Measurements from ENCODE around the gene XRCC1. TPM values are rescaled to one million over a fixed set of nuclear protein-coding genes. Genes with fewer than 3 reads are reported as not detected.

The XRCC1 gene
- total RNA-seq, 1 donor from 2014 or later, result 12.8 TPM

GRCh38 chr19:43594710-43595604 is 19.6 kb upstream of the XRCC1 start:
- H3K36me3 ChIP-seq, result peaks cover 58% of the 10 kb centered on the region
- TF ChIP-seq, protein P1, sequence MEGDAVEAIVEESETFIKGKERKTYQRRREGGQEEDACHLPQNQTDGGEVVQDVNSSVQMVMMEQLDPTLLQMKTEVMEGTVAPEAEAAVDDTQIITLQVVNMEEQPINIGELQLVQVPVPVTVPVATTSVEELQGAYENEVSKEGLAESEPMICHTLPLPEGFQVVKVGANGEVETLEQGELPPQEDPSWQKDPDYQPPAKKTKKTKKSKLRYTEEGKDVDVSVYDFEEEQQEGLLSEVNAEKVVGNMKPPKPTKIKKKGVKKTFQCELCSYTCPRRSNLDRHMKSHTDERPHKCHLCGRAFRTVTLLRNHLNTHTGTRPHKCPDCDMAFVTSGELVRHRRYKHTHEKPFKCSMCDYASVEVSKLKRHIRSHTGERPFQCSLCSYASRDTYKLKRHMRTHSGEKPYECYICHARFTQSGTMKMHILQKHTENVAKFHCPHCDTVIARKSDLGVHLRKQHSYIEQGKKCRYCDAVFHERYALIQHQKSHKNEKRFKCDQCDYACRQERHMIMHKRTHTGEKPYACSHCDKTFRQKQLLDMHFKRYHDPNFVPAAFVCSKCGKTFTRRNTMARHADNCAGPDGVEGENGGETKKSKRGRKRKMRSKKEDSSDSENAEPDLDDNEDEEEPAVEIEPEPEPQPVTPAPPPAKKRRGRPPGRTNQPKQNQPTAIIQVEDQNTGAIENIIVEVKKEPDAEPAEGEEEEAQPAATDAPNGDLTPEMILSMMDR (IDR thresholded peaks at IDR 0.05; ENCODE audit: borderline replicate concordance), result peak; percentile 52
- no peak for DNase-seq
- no peaks in the 10 kb centered on the region for H3K9me3 ChIP-seq (replicated peaks)
- peaks cover 47% of the 10 kb centered on the region for H3K4me1 ChIP-seq
- peak overlapping the region; percentile 82 for H3K4me3 ChIP-seq
- H3K27ac ChIP-seq (replicated peaks), result peak overlapping the region; percentile 99
- H3K27me3 ChIP-seq (ENCODE audit: low read depth), result no peaks in the 10 kb centered on the region
- intact Hi-C loops (cut with micrococcal nuclease), result no loop called here

- Histone ChIP-seq H3K4me3 (peak overlapping the region; percentile 82), H3K4me1 (peaks cover 47% of the 10 kb centered on the region), H3K36me3 (peaks cover 55% of the 10 kb centered on the region), H3K27ac (replicated peaks) (peak overlapping the region; percentile 99), H3K27me3 (ENCODE audit: low read depth) (no peaks in the 10 kb centered on the region), H3K9me3 (replicated peaks) (no peaks in the 10 kb centered on the region)
- intact Hi-C loops (cut with micrococcal nuclease), result no loop called here
- DNase-seq, result no peak
- TF ChIP-seq, protein P1 (IDR thresholded peaks at IDR 0.05; ENCODE audit: borderline replicate concordance), result no peak
Measured at GRCh38 chr19:43594081-43594697, 18.9 kb upstream of the XRCC1 start.

DNA sequence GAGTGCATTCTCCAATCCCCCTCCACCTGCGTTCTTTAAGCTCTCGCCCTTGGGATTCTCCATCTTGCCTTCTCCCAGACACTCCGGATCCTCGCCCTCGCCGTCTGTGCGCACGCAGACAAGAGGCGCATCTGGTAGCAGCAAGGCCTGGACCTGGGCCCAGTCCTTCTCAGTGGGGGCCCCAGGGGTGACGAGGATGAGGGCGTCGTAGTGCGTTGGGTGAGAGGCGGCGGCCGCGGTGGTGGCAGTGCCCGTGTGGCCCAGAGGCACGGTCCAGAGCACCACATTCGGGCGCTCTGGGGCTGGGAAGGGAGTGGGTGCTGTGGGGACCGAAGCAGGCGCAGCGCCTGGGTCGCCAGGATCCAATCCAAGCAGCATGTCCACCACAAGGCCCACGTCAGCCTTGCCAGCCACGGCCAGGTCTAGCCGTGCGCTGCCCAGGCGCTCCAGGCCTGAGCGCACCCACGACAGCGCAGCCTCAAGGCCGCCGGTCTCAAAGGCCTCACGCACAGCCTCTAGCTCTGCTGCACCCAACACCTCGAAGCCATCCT is 17.5 kb upstream of the XRCC1 start:
- H3K27me3 ChIP-seq (ENCODE audit: low read depth), result no peaks in the 10 kb centered on the region
- no peak for DNase-seq
- no peaks in the 10 kb centered on the region for H3K9me3 ChIP-seq (replicated peaks)
- intact Hi-C loops (cut with micrococcal nuclease), result no loop called here
- no peak overlapping the region for H3K4me3 ChIP-seq
- H3K4me1 ChIP-seq, result peaks cover 42% of the 10 kb centered on the region
- H3K36me3 ChIP-seq, result peaks cover 54% of the 10 kb centered on the region
- H3K27ac ChIP-seq (replicated peaks), result no peak overlapping the region
- TF ChIP-seq, protein P1 (IDR thresholded peaks at IDR 0.05; ENCODE audit: borderline replicate concordance), result no peak

- Histone ChIP-seq H3K9me3 (replicated peaks) (no peaks in the 10 kb centered on the region), H3K36me3 (peaks cover 54% of the 10 kb centered on the region), H3K4me3 (no peak overlapping the region), H3K4me1 (peaks cover 35% of the 10 kb centered on the region), H3K27me3 (ENCODE audit: low read depth) (no peaks in the 10 kb centered on the region), H3K27ac (replicated peaks) (no peak overlapping the region)
- intact Hi-C loops (cut with micrococcal nuclease), result no loop called here
- no peak for DNase-seq
- TF ChIP-seq, protein P1 (IDR thresholded peaks at IDR 0.05; ENCODE audit: borderline replicate concordance), result no peak
Measured at GRCh38 chr19:43591904-43592772, 16.8 kb upstream of the XRCC1 start.

DNA sequence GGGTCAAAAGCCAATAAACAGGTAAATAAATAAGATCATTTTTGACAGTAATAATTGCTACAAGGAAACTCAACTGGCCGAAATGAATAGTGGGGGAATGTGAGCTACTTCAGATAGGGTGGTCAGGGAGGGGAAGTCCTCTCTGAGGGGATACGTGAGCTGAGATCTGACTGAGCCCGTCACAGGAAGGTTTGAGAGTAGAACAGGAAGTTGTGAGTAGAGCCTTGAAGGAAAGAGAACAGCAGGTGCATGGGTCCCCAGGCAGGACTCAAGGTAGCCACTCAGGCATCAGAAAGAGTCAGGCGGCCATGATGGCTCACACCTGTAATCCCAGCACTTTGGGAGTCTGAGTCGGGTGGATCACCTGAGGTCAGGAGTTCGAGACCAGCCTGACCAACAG is 14.4 kb upstream of the XRCC1 start:
- TF ChIP-seq, protein P1 (IDR thresholded peaks at IDR 0.05; ENCODE audit: borderline replicate concordance), result no peak
- intact Hi-C loops (cut with micrococcal nuclease), result no loop called here

More for the DNA sequence above, 14.4 kb upstream of the XRCC1 start:
- H3K4me3 ChIP-seq, result no peak overlapping the region
- H3K27me3 ChIP-seq (ENCODE audit: low read depth), result no peaks in the 10 kb centered on the region
- H3K27ac ChIP-seq (replicated peaks), result no peak overlapping the region
- H3K9me3 ChIP-seq (replicated peaks), result no peaks in the 10 kb centered on the region
- DNase-seq, result no peak
- H3K4me1 ChIP-seq, result peaks cover 17% of the 10 kb centered on the region
- peaks cover 59% of the 10 kb centered on the region for H3K36me3 ChIP-seq
